ENCODE results near the gene SSR4. TPM values are rescaled to one million over a fixed set of nuclear protein-coding genes. Genes with fewer than 3 reads are reported as not detected.

Gene SSR4
- total and polyA plus RNA-seq, 4 donors: 125 to 459 (median 304) TPM

DNA sequence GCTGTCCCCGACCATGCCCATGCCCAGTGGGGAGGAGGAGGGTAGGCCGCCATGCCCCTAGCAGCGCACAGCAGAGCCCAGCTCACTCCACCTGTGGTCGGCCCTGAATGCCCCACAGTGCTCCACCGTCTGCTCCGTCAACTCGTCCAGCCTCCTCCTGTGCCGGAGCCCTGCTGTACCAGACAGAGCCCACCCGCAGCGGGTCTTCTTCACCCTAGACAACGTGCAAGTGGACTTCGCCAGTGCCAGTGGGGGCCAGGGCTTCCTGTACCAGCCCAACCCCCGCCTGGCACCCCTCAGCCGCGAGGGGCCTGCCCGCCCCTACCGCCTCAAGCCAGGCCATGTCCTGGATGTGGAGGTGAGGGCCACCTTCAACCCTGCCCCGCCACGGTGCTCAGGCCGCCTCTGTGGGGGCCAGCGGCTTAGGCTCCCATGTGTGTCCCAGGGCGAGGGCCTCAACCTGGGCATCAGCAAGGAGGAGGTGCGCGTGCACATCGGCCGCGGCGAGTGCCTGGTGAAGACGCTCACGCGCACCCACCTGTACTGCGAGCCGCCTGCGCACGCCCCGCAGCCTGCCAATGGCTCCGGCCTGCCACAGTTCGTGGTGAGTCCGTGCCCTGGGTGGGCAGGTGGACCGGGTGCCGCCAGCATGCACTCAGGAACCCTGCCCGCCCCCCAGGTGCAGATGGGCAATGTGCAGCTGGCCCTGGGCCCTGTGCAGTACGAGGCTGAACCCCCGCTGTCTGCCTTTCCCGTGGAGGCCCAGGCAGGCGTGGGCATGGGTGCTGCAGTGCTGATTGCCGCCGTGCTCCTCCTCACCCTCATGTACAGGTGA is 20.5 kb upstream of the SSR4 start:
- no peaks in the 10 kb centered on the region for H3K4me1 ChIP-seq (ENCODE audit: control insufficient read depth in 4 of 4, insufficient read depth in 4 of 4, low read length in 3 of 4)
- H3K9ac ChIP-seq (ENCODE audit: low read depth in 1 of 2, low read length in 2 of 2): no peak overlapping the region
- WGBS: 96% methylated on average over 48 of the region's 48 CpGs
- no peaks in the 10 kb centered on the region for H3K36me3 ChIP-seq (ENCODE audit: control insufficient read depth in 4 of 4, insufficient read depth in 3 of 4, low read depth in 1 of 4, low read length in 3 of 4)
- no peak for DNase-seq (ENCODE audit: low spot score)
- TF ChIP-seq FOXA1 (IDR thresholded peaks at IDR 0.05): no peak
- TF ChIP-seq TAF1 (conservative IDR thresholded peaks at IDR 0.05): no peak
- TF ChIP-seq NR2F2 (IDR thresholded peaks at IDR 0.05): no peak
- no peak for TF ChIP-seq JUND (IDR thresholded peaks at IDR 0.05)
- TF ChIP-seq, protein P1, sequence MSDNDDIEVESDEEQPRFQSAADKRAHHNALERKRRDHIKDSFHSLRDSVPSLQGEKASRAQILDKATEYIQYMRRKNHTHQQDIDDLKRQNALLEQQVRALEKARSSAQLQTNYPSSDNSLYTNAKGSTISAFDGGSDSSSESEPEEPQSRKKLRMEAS (IDR thresholded peaks at IDR 0.05): no peak
- no peaks in the 10 kb centered on the region for H3K27me3 ChIP-seq (ENCODE audit: control insufficient read depth in 4 of 4, insufficient read depth in 4 of 4, low read length in 3 of 4)
- H3K9me3 ChIP-seq (ENCODE audit: control insufficient read depth in 4 of 4, low read length in 3 of 4): no peaks in the 10 kb centered on the region
- H3K4me3 ChIP-seq (ENCODE audit: low read depth in 1 of 3, low read length in 3 of 3): no peak overlapping the region
- H3K27ac ChIP-seq (ENCODE audit: low read depth in 1 of 2, low read length in 2 of 2): no peak overlapping the region

DNA sequence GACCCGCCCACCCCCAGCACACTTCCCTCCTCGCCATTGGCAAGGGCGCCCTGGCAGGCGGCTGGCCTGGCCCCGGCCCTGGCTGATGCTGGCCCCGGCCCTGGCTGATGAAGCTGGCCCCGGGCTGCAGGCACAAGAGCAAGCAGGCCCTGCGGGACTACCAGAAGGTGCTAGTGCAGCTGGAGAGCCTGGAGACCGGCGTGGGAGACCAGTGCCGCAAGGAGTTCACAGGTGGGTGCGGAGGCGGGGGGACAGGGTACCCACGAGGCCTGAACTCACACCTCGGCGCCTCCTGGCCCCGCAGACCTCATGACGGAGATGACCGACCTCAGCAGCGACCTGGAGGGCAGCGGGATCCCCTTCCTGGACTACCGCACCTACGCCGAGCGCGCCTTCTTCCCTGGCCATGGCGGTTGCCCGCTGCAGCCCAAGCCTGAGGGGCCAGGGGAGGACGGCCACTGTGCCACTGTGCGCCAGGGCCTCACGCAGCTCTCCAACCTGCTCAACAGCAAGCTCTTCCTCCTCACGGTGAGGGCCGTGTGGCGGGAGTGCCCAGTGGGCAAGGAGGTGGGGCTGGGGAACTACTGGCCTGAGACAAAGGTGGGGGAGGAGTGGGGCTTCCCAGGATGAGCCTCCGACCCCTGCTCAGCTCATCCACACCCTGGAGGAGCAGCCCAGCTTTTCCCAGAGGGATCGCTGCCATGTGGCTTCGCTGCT is 19.7 kb upstream of the SSR4 start:
- H3K4me3 ChIP-seq (ENCODE audit: low read depth in 1 of 3, low read length in 3 of 3): no peak overlapping the region
- H3K4me1 ChIP-seq (ENCODE audit: control insufficient read depth in 4 of 4, insufficient read depth in 4 of 4, low read length in 3 of 4): no peaks in the 10 kb centered on the region
- no peak overlapping the region for H3K27ac ChIP-seq (ENCODE audit: low read depth in 1 of 2, low read length in 2 of 2)
- 94% methylated on average over 37 of the region's 37 CpGs for WGBS
- no peaks in the 10 kb centered on the region for H3K27me3 ChIP-seq (ENCODE audit: control insufficient read depth in 4 of 4, insufficient read depth in 4 of 4, low read length in 3 of 4)
- no peaks in the 10 kb centered on the region for H3K9me3 ChIP-seq (ENCODE audit: control insufficient read depth in 4 of 4, low read length in 3 of 4)
- TF ChIP-seq, protein P2, sequence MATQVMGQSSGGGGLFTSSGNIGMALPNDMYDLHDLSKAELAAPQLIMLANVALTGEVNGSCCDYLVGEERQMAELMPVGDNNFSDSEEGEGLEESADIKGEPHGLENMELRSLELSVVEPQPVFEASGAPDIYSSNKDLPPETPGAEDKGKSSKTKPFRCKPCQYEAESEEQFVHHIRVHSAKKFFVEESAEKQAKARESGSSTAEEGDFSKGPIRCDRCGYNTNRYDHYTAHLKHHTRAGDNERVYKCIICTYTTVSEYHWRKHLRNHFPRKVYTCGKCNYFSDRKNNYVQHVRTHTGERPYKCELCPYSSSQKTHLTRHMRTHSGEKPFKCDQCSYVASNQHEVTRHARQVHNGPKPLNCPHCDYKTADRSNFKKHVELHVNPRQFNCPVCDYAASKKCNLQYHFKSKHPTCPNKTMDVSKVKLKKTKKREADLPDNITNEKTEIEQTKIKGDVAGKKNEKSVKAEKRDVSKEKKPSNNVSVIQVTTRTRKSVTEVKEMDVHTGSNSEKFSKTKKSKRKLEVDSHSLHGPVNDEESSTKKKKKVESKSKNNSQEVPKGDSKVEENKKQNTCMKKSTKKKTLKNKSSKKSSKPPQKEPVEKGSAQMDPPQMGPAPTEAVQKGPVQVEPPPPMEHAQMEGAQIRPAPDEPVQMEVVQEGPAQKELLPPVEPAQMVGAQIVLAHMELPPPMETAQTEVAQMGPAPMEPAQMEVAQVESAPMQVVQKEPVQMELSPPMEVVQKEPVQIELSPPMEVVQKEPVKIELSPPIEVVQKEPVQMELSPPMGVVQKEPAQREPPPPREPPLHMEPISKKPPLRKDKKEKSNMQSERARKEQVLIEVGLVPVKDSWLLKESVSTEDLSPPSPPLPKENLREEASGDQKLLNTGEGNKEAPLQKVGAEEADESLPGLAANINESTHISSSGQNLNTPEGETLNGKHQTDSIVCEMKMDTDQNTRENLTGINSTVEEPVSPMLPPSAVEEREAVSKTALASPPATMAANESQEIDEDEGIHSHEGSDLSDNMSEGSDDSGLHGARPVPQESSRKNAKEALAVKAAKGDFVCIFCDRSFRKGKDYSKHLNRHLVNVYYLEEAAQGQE (IDR thresholded peaks at IDR 0.05): no peak
- no peak for TF ChIP-seq JUND (IDR thresholded peaks at IDR 0.05)
- no peak for TF ChIP-seq RAD21 (IDR thresholded peaks at IDR 0.05)
- no peak for TF ChIP-seq GABPA (IDR thresholded peaks at IDR 0.05 in 1 of 2, conservative IDR thresholded peaks at IDR 0.05 in 1 of 2)
- no peak for TF ChIP-seq FOXA1 (IDR thresholded peaks at IDR 0.05)
- no peak for TF ChIP-seq HNF4G (IDR thresholded peaks at IDR 0.05)
- TF ChIP-seq, protein P3, sequence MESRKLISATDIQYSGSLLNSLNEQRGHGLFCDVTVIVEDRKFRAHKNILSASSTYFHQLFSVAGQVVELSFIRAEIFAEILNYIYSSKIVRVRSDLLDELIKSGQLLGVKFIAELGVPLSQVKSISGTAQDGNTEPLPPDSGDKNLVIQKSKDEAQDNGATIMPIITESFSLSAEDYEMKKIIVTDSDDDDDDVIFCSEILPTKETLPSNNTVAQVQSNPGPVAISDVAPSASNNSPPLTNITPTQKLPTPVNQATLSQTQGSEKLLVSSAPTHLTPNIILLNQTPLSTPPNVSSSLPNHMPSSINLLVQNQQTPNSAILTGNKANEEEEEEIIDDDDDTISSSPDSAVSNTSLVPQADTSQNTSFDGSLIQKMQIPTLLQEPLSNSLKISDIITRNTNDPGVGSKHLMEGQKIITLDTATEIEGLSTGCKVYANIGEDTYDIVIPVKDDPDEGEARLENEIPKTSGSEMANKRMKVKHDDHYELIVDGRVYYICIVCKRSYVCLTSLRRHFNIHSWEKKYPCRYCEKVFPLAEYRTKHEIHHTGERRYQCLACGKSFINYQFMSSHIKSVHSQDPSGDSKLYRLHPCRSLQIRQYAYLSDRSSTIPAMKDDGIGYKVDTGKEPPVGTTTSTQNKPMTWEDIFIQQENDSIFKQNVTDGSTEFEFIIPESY (IDR thresholded peaks at IDR 0.05): no peak
- TF ChIP-seq, protein P4, sequence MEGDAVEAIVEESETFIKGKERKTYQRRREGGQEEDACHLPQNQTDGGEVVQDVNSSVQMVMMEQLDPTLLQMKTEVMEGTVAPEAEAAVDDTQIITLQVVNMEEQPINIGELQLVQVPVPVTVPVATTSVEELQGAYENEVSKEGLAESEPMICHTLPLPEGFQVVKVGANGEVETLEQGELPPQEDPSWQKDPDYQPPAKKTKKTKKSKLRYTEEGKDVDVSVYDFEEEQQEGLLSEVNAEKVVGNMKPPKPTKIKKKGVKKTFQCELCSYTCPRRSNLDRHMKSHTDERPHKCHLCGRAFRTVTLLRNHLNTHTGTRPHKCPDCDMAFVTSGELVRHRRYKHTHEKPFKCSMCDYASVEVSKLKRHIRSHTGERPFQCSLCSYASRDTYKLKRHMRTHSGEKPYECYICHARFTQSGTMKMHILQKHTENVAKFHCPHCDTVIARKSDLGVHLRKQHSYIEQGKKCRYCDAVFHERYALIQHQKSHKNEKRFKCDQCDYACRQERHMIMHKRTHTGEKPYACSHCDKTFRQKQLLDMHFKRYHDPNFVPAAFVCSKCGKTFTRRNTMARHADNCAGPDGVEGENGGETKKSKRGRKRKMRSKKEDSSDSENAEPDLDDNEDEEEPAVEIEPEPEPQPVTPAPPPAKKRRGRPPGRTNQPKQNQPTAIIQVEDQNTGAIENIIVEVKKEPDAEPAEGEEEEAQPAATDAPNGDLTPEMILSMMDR (IDR thresholded peaks at IDR 0.05; ENCODE audit: low read depth, low read length, missing input control): no peak
- TF ChIP-seq, protein P5, sequence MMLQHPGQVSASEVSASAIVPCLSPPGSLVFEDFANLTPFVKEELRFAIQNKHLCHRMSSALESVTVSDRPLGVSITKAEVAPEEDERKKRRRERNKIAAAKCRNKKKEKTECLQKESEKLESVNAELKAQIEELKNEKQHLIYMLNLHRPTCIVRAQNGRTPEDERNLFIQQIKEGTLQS (IDR thresholded peaks at IDR 0.05): no peak
- TF ChIP-seq HNF4A (conservative IDR thresholded peaks at IDR 0.05): no peak
- no peak for TF ChIP-seq YY1 (IDR thresholded peaks at IDR 0.05)
- TF ChIP-seq RXRA (IDR thresholded peaks at IDR 0.05): no peak
- no peak for TF ChIP-seq FOXA2 (IDR thresholded peaks at IDR 0.05)
- no peak for TF ChIP-seq NR2F2 (IDR thresholded peaks at IDR 0.05)
- TF ChIP-seq TAF1 (conservative IDR thresholded peaks at IDR 0.05): no peak
- TF ChIP-seq SP1 (IDR thresholded peaks at IDR 0.05): no peak
- H3K9ac ChIP-seq (ENCODE audit: low read depth in 1 of 2, low read length in 2 of 2): no peak overlapping the region
- H3K36me3 ChIP-seq (ENCODE audit: control insufficient read depth in 4 of 4, insufficient read depth in 3 of 4, low read depth in 1 of 4, low read length in 3 of 4): no peaks in the 10 kb centered on the region
- no peak for DNase-seq (ENCODE audit: low spot score)

Data from liver (tissue), 9 donors.